Astrocyte of the spinal cord (primary cell): ENCODE measurements around the gene POU6F2.
A peak's percentile ranks its signal among the peaks of the same experiment; 100 is the strongest.

ENCODE experiments used
- DNase-seq: peaks from one replicate; pipeline ENCODE4 v3.0.0; 2011; ENCODE audit warnings: low read depth, low spot score
- H3K4me3 ChIP-seq: 2 replicates; pipeline ENCODE4 v1.5.1; 2011; ENCODE audit warnings: low read depth, mild to moderate bottlenecking, low read length, moderate library complexity
- CTCF ChIP-seq: IDR thresholded peaks from 2 replicates; pipeline ENCODE4 v1.5.1; 2012; ENCODE audit warnings: low read depth, mild to moderate bottlenecking, low read length, inconsistent platforms
- in situ Hi-C: cut with HindIII; loops from 2 replicates; pipeline ENCODE4 v1.10.0; 2017; ENCODE audit warnings: low sequenced_read_pairs

Gene POU6F2

DNA sequence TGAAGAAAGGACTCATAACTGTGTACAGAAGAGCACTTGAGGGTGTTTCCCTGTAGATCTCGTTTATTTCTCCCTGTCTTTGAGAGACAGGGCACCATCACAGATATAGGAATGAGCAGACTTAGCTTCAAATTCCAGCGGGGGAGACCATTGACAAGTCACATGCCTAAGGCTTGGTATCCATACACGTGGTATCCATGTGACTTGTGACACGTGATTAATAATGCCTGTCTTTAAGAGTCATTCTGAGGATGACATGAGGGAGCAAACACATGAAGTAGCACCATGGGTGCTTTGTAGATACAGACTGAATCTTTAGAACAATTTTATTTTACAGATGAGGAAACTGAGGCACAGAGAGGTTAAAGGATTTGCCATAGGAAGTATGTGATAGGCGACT lies 292.3 kb downstream of the POU6F2 start:
- no peak for TF ChIP-seq CTCF
- DNase-seq = no peak
- H3K4me3 ChIP-seq = no peak overlapping the region
- in situ Hi-C loops = no loop called here

DNA sequence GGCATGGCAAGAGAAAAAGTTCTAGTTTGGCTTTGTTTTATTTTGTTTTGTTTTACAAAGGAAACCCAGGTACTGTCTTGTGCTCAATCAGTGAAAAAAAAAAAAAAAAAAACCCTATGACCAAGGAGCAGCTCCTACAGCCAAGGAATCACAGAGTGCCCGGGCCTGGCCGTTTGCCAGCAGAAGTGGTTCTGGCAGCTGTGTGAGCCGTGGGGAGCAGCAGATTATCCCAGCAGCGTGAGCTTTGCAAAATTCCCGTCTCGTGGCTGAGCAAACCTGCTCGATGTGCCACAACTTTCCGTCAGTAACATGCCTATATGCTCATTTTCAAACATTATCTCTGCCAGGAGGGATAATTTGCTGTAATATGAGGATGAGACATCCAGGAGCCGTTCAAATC lies 293.7 kb downstream of the POU6F2 start:
- peak; percentile 7 for DNase-seq
- H3K4me3 ChIP-seq = no peak overlapping the region
- no peak for TF ChIP-seq CTCF
- in situ Hi-C loops = no loop called here

DNA sequence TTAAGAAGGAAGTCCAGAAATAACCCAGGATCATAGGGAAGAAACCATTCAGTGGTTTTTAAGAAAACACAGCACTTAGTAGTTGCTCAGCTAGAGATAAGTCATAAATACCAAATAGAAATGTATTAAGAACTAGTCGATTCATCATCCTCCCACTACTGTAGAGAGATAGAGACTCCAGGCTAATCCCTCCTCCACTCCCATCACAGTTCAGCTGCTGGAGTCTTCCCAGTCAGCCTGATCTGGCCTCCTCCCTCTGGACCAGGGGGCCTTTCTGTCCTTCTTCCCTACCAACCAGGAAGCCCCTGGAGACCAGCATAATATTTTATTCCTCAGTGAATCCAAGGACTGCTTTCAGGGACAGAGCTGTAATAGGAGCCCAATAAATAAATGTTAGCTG lies 294.4 kb downstream of the POU6F2 start:
- in situ Hi-C loops = no loop called here
- no peak for DNase-seq
- no peak for TF ChIP-seq CTCF

GRCh38 chr7:39272691-39273090 lies 295.0 kb downstream of the POU6F2 start:
- DNase-seq = no peak
- H3K4me3 ChIP-seq = no peak overlapping the region
- no peak for TF ChIP-seq CTCF
- in situ Hi-C loops = no loop called here

More for the DNA sequence above, 294.4 kb downstream of the POU6F2 start:
- H3K4me3 ChIP-seq = no peak overlapping the region

GRCh38 chr7:39280337-39280736 lies 302.6 kb downstream of the POU6F2 start:
- in situ Hi-C loops = no loop called here
- no peak for DNase-seq
- no peak overlapping the region for H3K4me3 ChIP-seq
- no peak for TF ChIP-seq CTCF

GRCh38 chr7:39285256-39285655 lies 307.5 kb downstream of the POU6F2 start:
- in situ Hi-C loops = no loop called here
- TF ChIP-seq CTCF = no peak
- H3K4me3 ChIP-seq = no peak overlapping the region
- DNase-seq = no peak

DNA sequence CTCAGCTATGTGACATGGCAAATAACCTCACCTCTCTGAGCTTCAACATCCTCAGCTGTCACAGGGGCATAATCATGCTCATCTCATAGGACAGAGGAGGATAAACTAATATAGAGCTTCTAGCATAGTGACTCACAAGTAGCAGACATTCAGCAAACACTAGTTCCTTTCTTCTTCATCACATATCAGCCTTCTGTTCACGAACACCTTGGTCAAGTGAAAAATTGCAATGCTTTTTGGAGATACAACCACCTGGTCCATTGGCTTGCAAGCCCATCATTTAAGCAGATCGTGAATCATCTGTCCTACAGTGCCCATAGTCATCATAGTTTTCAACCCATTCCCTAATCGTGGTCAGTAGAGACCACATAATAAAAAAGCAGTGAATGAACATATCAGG lies 310.6 kb downstream of the POU6F2 start:
- H3K4me3 ChIP-seq = no peak overlapping the region
- no peak for TF ChIP-seq CTCF
- no peak for DNase-seq
- in situ Hi-C loops = no loop called here
